Stimulated activated naive CD4-positive, alpha-beta T cell treated with Interleukin-2 at 50 U/mL for 16 hours (primary cell): ENCODE data around the gene ARHGAP27.
"Not testable (repeated sequence)": the region's sequence is repeated elsewhere in the genome, so short reads cannot be mapped to it uniquely, and the experiment has no call there.

Experiments used
- DNase-seq: peaks from one replicate; lab custom pipeline; 2025; lab: John Stamatoyannopoulos, UW

ARHGAP27 gene

GRCh38 chr17:45432405-45433158 lies at the start of gene ARHGAP27:
Gene ARHGAP27, minus strand, starts transcription at chr17:45432870. Its CDS starts 2,591 bp downstream, at chr17:45430279.
- no peak for DNase-seq

GRCh38 chr17:45482317-45482716 lies 49.6 kb upstream of the ARHGAP27 start:
- DNase-seq: not testable (repeated sequence)

GRCh38 chr17:45475436-45475835 lies 42.8 kb upstream of the ARHGAP27 start:
- DNase-seq: not testable (repeated sequence)

- not testable (repeated sequence) for DNase-seq
Measured at GRCh38 chr17:45472249-45472648, 39.6 kb upstream of the ARHGAP27 start.

- not testable (repeated sequence) for DNase-seq
Measured at GRCh38 chr17:45469204-45469563, 36.5 kb upstream of the ARHGAP27 start.

- not testable (repeated sequence) for DNase-seq
Measured at GRCh38 chr17:45468293-45469203, 35.9 kb upstream of the ARHGAP27 start.

GRCh38 chr17:45461524-45462327 lies 29.1 kb upstream of the ARHGAP27 start:
- DNase-seq: not testable (repeated sequence)

- DNase-seq: not testable (repeated sequence)
Measured at GRCh38 chr17:45460422-45460821, 27.8 kb upstream of the ARHGAP27 start.

GRCh38 chr17:45454341-45454740 lies 21.7 kb upstream of the ARHGAP27 start:
- DNase-seq: not testable (repeated sequence)

- DNase-seq: not testable (repeated sequence)
Measured at GRCh38 chr17:45453731-45454130, 21.1 kb upstream of the ARHGAP27 start.

GRCh38 chr17:45453225-45453534 lies 20.5 kb upstream of the ARHGAP27 start:
- not testable (repeated sequence) for DNase-seq

GRCh38 chr17:45452329-45453224 lies 19.9 kb upstream of the ARHGAP27 start:
- DNase-seq: not testable (repeated sequence)

GRCh38 chr17:45451660-45452059 lies 19.0 kb upstream of the ARHGAP27 start:
- not testable (repeated sequence) for DNase-seq

- DNase-seq: no peak
Measured at GRCh38 chr17:45451131-45451530, 18.5 kb upstream of the ARHGAP27 start.

GRCh38 chr17:45449708-45450329 lies 17.1 kb upstream of the ARHGAP27 start:
- DNase-seq: not testable (repeated sequence)

- not testable (repeated sequence) for DNase-seq
Measured at GRCh38 chr17:45449260-45449659, 16.6 kb upstream of the ARHGAP27 start.

GRCh38 chr17:45448483-45448882 lies 15.8 kb upstream of the ARHGAP27 start:
- DNase-seq: not testable (repeated sequence)

- not testable (repeated sequence) for DNase-seq
Measured at GRCh38 chr17:45448066-45448465, 15.4 kb upstream of the ARHGAP27 start.

GRCh38 chr17:45447650-45448049 lies 15.0 kb upstream of the ARHGAP27 start:
- not testable (repeated sequence) for DNase-seq

- not testable (repeated sequence) for DNase-seq
Measured at GRCh38 chr17:45446872-45447625, 14.4 kb upstream of the ARHGAP27 start.
